Left hindlimb (tissue), 1 donor: ENCODE measurements around the gene NAB2.
A peak's percentile ranks its signal among the peaks of the same experiment; 100 is the strongest.
"Not testable (repeated sequence)": the region's sequence is repeated elsewhere in the genome, so short reads cannot be mapped to it uniquely, and the experiment has no call there.

Experiments
- DNase-seq: peaks from one replicate; pipeline ENCODE4 v3.0.0-alpha.2; 2018

NAB2 gene

DNA sequence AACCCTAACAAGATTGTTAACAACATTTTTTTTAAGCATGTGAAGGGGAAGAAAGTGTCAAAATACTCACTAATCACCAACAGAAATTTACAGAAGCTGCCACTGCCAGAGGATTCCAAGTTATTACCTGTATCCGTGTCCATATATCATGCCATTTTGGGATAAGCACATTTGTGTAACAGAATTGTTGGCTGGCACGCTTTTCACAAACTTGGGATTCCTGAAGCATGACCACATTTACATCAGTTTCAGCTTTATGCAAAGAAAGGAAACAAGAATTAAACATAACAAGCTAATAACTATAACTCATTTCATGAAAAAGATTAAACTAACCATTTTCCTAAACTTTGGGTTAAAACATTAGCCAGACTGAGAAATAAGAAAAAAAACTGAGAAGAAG is 16.3 kb upstream of the NAB2 start:
- no peak for DNase-seq

GRCh38 chr12:57073566-57074450 is 15.1 kb upstream of the NAB2 start:
- not testable (repeated sequence) for DNase-seq

- peak; percentile 99 for DNase-seq
Measured at GRCh38 chr12:57078519-57079404, 10.2 kb upstream of the NAB2 start, which contains the start of gene NEMP1. NEMP1 (minus strand) TSS chr12:57078791; CDS start chr12:57078745, 46 bp downstream.

GRCh38 chr12:57079821-57080220 is 9.1 kb upstream of the NAB2 start:
- no peak for DNase-seq

DNA sequence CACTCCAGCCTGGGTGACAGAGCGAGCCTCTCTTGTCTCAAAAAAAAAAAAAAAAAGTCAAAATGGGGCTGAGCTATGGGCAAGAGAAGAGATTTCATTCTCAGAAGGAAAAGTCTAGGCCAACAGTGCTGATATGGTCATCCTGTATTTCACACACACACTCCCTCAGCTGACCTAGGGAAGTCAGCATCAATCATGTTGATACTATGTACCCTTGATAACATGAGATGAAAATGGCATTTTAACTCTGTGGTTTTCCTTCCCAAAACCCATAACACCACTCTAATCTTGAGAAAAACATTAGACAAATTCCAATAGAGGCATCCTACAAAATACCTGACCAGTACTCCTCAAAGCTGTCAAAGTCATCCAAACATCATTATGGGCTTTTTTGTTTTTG is 8.1 kb upstream of the NAB2 start:
- no peak for DNase-seq

DNA sequence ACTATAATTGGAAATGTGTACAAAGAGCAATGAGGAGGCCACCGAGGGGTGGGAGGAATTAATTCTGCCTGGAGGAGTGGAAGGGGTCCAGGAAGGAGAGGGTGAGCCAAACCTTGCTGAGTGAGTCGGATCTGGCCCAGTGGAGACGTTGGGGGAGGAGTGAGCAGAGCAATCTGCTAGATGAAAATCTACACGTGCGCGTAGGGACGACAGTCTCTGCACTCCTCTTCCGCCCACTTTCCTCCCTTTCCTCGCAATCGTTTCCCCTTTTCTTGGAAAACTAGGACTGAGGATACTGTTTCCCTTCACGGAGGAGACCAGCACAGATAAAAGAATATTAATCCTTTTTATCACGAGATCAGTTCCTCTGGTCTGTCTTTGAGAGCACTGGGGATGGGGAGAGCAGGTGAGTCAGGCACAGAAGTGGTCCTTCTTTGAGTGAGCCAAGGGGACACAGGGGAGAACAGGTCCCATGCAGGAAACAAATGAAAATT is 2.9 kb upstream of the NAB2 start:
- peak; percentile 89 for DNase-seq

- peak; percentile 91 for DNase-seq
Measured at GRCh38 chr12:57086493-57087009, 2.4 kb upstream of the NAB2 start.

- DNase-seq, result peak; percentile 93
Measured at GRCh38 chr12:57087010-57087690, 1.8 kb upstream of the NAB2 start.

- DNase-seq, result peak; percentile 95
Measured at GRCh38 chr12:57087691-57088353, 1.1 kb upstream of the NAB2 start.

GRCh38 chr12:57089271-57090245 is 644 bp downstream of the NAB2 start:
- peak; percentile 84 for DNase-seq

DNA sequence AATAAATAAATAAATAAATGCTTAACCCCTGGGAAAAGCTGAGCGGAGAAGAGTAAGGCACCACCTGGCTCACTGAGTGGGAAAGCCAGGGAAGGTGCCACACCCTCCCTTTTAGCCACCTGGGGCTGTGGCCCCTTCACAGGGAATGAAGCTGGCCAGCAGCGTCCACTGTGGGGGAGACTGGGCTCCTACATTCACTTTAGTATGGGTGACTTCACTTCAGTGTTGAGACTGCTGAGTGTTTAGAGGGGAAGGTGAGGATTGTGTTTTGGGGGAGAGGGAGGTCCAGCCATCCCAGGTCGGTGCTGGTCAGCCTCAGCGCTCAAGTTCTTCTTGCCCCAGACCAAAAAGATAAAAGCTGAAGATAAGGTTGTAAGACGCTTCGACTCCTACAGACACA is 1.6 kb downstream of the NAB2 start:
- no peak for DNase-seq

DNA sequence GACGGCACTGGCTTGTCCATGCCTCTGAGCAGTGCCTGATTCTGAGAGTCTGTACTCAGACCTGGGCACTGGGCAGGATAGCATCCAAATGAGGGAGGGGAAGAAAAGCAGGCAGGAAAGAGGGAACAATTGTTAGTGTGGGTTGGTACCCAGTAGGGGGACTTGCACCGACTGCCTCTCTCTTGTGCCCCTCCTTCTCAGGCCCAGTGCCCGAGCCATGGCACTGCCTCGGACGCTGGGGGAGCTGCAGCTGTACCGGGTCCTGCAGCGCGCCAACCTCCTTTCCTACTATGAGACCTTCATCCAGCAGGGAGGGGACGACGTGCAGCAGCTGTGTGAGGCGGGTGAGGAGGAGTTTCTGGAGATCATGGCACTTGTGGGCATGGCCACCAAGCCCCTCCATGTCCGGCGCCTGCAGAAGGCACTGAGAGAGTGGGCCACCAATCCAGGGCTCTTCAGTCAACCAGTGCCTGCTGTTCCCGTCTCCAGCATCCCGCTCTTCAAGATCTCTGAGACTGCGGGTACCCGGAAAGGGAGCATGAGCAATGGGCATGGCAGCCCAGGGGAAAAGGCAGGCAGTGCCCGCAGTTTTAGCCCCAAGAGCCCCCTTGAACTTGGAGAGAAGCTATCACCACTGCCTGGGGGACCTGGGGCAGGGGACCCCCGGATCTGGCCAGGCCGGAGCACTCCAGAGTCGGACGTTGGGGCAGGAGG is 2.2 kb downstream of the NAB2 start:
- DNase-seq, result no peak

GRCh38 chr12:57091638-57092528 is 3.0 kb downstream of the NAB2 start:
- DNase-seq, result no peak

GRCh38 chr12:57092529-57092862 is 3.6 kb downstream of the NAB2 start:
- DNase-seq, result no peak

DNA sequence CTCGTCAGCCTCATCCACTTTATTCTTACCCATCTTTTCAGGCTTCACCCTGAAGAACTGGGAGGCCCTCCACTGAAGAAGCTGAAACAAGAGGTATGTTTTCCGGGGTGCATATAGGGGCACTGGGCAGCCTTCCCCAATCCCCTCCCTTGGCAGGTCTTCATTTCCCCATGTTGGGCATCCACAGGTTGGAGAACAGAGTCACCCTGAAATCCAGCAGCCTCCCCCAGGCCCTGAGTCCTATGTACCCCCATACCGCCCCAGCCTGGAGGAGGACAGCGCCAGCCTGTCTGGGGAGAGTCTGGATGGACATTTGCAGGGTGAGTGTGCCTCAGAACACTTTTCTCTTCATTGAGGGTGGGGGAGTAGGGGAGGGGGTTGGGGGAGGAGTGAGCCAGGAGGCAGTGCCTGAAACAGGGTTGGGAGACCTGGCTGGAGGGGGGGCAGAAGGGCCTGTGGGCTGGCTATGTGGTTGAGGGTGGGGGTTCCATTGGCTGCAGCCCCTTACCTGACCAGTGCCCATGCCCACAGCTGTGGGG is 4.0 kb downstream of the NAB2 start:
- no peak for DNase-seq

GRCh38 chr12:57093415-57094207 is 4.7 kb downstream of the NAB2 start:
- peak; percentile 87 for DNase-seq

DNA sequence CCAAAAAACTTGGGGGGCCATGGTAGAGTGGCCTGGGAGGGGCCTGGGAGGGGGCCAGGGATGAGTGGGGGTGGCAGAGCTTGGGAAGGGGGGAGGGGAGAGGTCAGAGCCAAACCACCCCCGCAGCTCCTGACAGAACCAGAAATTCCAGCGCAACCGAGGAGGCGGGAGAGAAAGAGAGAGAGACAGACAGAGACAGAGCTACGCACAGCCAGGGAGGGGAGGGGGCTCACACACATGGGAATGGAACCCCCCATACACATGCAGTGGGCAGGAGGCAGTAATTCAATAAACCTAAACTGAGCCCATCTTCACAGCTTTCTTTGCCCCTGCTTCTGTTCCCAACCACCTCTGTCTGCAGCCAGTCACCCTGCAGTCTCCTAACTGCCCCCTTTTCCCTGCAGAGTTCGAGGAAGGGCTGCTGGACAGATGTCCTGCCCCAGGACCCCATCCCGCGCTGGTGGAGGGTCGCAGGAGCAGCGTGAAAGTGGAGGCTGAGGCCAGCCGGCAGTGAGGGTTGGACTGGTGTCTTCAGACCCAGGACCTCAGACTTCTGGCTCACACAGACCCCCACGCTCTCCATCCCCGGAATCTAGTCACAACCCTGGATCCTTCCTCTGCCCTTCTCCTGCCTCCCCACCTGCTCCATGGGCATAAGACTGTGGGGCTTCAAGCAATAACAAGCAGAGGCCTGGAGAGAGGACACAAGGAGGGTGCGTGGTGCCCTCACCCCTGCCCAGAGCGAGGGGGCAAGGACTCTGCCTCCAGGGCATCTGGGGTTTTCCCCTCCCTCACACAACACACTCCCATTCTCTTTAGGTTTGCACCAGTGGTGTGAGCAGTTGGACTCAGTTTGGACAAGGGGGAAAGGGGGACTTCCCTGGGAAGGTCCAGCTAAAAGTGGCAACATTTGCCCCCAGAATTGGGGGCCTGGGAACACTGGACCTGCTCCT is 5.6 kb downstream of the NAB2 start:
- no peak for DNase-seq
